Measurements from ENCODE around the gene CISD3.
A peak's percentile ranks its signal among the peaks of the same experiment; 100 is the strongest.

CISD3 gene

GRCh38 chr17:38728290-38728831 is 1.8 kb upstream of the CISD3 start:
- DNase-seq (ENCODE audit: low spot score): peak; percentile 71

GRCh38 chr17:38729368-38729885 is 714 bp upstream of the CISD3 start:
- DNase-seq (ENCODE audit: low spot score): no peak

DNA sequence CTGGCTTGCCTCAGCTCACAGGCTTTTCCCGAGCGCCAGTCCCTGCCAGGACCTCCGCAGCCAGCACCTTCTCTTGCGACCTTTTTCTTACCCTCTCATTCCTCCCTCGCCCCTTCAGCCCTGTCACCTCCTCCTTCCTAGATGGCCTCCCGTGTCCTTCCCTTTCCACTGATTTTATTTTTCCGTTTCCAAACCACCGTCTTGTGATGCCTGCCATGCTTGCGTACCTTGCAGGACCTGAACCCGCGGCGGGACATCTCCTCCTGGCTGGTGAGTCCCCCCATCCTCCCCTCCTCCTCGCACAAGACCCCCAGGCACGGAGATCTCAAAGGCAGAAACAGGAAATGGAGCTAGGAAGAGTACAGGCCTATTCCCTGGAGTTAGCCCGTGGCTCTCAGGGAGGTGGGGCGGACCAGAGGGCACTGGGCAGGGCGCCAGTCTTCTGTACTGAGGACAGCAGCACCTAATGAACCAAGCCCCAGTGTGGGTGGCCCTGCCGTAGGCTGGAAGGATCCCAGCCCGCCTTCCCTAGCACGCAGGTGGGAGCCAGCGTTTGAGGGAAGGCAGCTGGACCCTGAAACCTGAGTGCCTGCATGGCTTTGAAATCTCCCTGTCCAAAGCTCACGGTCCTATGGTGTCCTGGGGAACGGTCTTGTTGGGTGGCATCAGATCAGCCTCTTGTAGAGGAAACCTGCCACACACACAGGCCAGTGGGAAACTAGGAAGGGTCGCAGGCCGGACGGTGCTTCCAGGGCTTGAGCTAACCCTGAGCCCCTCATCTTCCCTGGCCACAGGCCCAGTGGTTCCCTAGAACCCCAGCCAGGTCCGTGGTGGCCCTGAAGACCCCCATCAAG is 612 bp downstream of the CISD3 start:
- peak; percentile 39 for DNase-seq (ENCODE audit: low spot score)

GRCh38 chr17:38731526-38732294 is 1.6 kb downstream of the CISD3 start:
- DNase-seq (ENCODE audit: low spot score): no peak

DNA sequence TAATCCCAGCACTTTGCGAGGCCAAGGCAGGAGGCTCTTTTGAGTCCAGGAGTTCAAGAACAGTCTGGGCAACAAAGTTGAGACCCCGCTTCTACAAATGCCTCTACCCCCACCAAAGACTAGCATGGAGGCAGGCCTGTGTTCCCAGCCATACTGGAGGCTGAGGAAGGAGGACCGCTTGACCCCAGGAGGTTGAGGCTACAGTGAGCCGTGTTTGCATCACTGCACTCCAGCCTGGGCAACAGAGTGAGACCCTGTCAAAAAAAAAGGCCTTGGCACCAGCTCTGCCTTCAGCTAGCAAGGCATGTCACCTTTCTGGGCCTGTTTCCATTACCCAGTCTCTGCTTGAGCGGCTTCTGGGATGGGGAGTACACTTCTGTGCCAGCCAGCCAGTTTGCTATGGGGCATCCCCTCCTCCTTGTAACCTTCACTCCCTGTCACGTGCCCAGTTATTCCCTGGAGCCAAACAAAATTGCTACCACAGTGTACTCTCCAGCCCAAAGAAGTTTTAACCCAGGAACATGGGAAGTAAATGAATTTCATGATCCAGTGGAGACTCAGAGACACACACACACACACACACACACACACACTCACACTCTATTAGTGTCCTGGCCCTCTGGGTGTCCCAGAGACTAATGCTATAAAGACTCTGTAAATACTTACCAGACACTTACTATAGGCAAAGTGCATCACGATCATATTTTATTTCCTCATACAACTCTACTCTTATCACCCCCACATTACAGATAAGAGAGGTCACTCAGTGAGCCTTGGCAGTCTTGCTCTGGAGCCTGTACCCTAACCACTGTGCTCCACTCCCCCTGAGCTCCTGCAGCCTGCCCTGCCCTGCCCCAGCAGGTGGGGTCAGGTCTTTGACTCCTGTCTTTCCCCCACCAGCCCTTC is 2.5 kb downstream of the CISD3 start:
- no peak for DNase-seq (ENCODE audit: low spot score)

- DNase-seq (ENCODE audit: low spot score): no peak
Measured at GRCh38 chr17:38733282-38733981, 3.3 kb downstream of the CISD3 start.

DNA sequence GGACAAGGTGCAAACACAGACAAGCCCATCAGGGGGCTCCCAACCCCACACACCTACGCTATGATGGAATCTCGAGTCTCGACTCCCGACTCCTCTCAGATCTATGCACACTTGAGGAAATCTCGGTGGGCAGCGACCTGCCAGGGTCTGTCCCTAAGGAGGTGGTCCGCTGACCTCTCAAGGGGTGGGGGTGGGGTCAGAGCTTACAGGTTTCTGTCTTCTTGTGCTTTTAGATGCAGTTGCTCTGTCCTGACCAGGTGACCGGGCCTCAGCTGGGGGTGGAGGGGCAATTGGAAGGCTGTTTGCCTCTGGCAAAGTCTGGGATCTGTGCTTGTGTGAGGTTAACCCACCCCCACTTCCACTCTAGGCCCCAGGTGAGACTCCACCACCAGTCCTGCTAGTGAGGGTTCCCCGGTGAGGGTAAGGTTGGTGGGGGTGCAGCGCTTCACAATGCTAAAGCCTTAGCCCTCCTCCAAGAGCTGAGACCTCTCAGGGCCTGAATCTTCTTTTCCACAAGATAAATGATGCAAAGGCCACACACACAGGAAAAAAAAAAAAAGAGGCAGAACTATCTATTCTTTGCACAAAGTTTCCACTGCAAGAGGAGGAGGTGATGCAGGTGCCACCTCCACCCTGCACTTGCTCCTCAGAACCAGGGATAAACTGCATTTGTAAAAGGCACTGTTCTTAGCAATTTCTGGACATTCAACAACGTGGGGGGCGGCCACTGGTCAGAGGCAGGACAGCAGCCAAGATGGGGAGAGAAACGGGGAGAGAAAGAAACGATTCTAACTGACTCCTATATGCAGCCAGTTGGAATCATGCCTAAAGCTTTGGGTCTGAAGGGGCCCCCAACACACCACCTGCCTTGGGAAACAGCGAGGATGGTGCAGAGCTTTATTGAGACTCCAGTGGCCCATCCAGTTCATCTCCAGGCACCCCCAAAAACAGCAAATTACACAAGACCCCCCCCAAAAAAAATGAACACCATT is 4.1 kb downstream of the CISD3 start:
- DNase-seq (ENCODE audit: low spot score): peak; percentile 68

- DNase-seq (ENCODE audit: low spot score): peak; percentile 66
Measured at GRCh38 chr17:38735161-38735997, 5.2 kb downstream of the CISD3 start.

DNA sequence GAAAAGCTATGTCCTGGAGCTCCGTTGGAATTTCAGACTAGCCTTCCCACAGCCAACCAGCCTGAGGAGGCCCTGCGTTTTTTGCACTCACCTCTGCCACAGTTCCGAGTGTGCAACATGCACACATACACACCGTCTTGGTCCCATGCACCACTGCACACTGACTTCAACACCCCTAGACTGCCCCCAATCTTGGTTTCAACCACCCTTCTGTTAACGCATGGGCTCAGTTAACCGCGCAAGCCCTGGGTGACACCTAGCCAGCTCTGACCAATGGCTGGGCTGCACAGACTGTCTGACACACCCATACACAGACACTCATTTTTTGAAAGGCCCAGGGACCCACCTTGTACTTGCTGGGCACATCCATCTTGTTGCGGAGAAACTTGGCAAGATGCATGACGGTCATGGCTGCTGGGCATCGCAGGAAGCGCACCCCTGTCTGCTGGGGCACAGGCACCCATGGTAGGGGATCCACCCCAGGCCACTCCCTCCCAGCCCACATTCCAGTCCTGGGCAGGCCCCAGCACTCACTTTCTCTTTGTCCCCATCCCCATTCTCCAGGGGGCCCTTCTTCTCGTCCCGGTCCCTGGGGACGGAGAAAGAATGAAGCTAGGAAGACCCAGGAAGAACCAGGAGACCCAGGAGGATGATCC is 8.0 kb downstream of the CISD3 start:
- no peak for DNase-seq (ENCODE audit: low spot score)

- DNase-seq (ENCODE audit: low spot score): no peak
Measured at GRCh38 chr17:38738686-38739085, 8.5 kb downstream of the CISD3 start.

DNA sequence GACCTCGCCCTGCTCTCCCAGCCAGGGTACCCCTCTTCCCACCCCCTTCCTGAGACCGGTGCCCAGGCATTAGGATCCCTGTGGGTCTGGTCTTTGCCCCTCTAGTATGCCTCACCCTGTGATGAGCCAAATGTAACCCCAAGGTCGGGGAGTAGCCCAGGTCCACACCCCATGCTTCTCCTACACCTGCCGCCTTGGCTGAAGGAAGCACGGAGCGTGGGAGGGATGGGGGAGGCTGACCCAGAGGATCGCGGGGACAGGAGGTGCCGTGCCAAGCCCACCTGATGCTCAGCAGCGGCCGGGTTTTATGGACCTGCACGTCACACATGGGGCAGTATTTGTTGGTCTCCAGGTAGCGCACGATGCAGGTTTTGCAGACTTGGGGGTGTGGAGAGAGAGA is 9.2 kb downstream of the CISD3 start:
- DNase-seq (ENCODE audit: low spot score): no peak

DNA sequence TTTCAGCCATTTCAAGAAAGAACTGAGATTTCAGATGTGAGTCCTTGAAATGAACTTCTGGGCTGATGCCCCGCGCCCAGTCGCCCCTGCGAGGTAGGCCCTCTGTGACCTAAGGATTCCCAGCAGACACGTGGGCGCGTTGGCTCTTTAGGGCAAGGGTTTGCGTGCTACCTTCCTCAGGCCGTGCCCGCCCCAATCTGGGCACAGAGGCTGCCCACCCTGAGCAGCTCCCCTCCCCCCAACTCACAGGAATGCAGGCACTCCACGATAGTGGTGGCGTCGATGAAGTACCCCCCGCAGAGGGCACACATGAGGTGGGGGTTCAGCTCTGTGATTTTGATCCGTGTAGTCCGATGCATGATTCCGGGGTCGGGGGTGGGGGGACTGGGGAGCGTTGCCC is 9.9 kb downstream of the CISD3 start:
- DNase-seq (ENCODE audit: low spot score): no peak

- DNase-seq (ENCODE audit: low spot score): no peak
Measured at GRCh38 chr17:38740806-38741205, 10.7 kb downstream of the CISD3 start.

- DNase-seq (ENCODE audit: low spot score): no peak
Measured at GRCh38 chr17:38741461-38741860, 11.3 kb downstream of the CISD3 start.

- no peak for DNase-seq (ENCODE audit: low spot score)
Measured at GRCh38 chr17:38741921-38742410, 11.8 kb downstream of the CISD3 start.

- peak; percentile 75 for DNase-seq (ENCODE audit: low spot score)
Measured at GRCh38 chr17:38742411-38743308, 12.5 kb downstream of the CISD3 start.

DNA sequence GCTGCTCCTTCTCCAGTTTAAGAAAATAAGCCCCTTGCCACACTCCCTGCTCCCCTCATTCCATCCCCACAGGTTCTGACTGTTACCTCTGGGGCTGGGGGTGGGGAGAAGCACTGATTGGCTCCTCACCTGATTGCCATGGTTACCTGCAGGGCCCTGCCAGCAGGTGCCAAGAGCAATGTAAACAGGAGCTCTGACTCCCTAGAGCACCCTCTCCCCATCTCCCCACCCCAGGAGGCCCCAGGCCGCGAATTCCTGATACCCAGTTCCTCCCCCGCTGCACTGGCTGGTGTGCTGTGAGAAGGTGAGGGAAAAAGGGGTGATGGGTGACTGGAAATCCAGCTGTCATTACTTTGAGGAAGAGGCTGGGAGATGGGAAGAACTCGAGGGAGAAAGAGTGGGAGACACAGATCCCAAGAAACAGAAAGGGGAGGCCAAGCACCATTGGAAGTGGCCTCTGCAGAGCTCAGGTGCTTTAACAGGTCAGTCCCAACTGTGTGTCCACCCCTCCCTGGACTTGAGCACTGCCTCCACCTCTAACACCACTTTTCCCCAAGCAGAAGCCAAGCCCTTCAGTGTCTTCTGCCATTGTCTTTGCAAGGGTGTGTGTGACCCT is 13.5 kb downstream of the CISD3 start:
- DNase-seq (ENCODE audit: low spot score): no peak

All from NAMALWA (cell line).